Breast epithelium (tissue), 3 donors: ENCODE data around the gene PSMC3IP.

Experiments used
- CTCF ChIP-seq, 3 donors: fragments of 450-650 bp; IDR thresholded peaks; one replicate each; pipeline ENCODE4 v1.5.1; 2016 to 2017; ENCODE audit warnings: antibody characterized with exemption in 3 of 3, mild to moderate bottlenecking in 3 of 3, moderate library complexity in 3 of 3
- POLR2AphosphoS5 ChIP-seq, 3 donors: sonication (generic); formaldehyde crosslinking; IDR thresholded peaks; one replicate each; pipeline ENCODE4 v1.6.1; 2017; ENCODE audit warnings: antibody characterized with exemption in 3 of 3

GRCh38 chr17:42536372-42537155, 41.0 kb downstream of the PSMC3IP start:
- TF ChIP-seq CTCF (IDR thresholded peaks at IDR 0.05) (peak in 1 of 3 donors; percentile 12), POLR2AphosphoS5 (IDR thresholded peaks at IDR 0.05) (peak in 2 of 3 donors; percentile 37 to 54)
